Endodermal cell (in vitro differentiated cells): ENCODE measurements around the gene UHRF1. TPM values are rescaled to one million over a fixed set of nuclear protein-coding genes. Genes with fewer than 3 reads are reported as not detected.
A peak's percentile ranks its signal among the peaks of the same experiment; 100 is the strongest.

Experiments used
- DNase-seq: peaks from one replicate; pipeline ENCODE4 v3.0.0-alpha.2; 2017
- H3K27ac ChIP-seq: 2 replicates; pipeline ENCODE4 v1.5.1; 2013; ENCODE audit warnings: mild to moderate bottlenecking, low read depth, low read length, moderate library complexity
- H3K27me3 ChIP-seq: 2 replicates; pipeline ENCODE4 v1.6.1; 2013; ENCODE audit warnings: mild to moderate bottlenecking, low read length, moderate library complexity; ENCODE audit not compliant: insufficient read depth, control insufficient read depth, poor library complexity, severe bottlenecking
- H3K36me3 ChIP-seq: 2 replicates; pipeline ENCODE4 v1.7.0; 2013; ENCODE audit warnings: mild to moderate bottlenecking, low read length, moderate library complexity; ENCODE audit not compliant: control insufficient read depth, insufficient read depth
- H3K4me1 ChIP-seq: one replicate; pipeline ENCODE4 v1.7.0; 2013; ENCODE audit warnings: low read length; ENCODE audit not compliant: control insufficient read depth, insufficient read depth
- H3K4me3 ChIP-seq: 2 replicates; pipeline ENCODE4 v1.5.1; 2013; ENCODE audit warnings: mild to moderate bottlenecking, low read length, moderate library complexity
- H3K9ac ChIP-seq: 2 replicates; pipeline ENCODE4 v1.6.1; 2013; ENCODE audit warnings: mild to moderate bottlenecking, low read length, moderate library complexity; ENCODE audit not compliant: poor library complexity, severe bottlenecking; ENCODE audit errors: extremely low read depth
- H3K9me3 ChIP-seq: 2 replicates; pipeline ENCODE4 v1.6.1; 2013; ENCODE audit warnings: mild to moderate bottlenecking, low read length, moderate library complexity; ENCODE audit not compliant: control insufficient read depth
- H3K27ac Mint-ChIP-seq: 2 replicates; pipeline ENCODE4 v1.8.0; 2020; ENCODE audit warnings: mixed read lengths
- H3K27me3 Mint-ChIP-seq: 2 replicates; pipeline ENCODE4 v1.8.0; 2021; ENCODE audit warnings: mild to moderate bottlenecking, mixed read lengths; ENCODE audit not compliant: insufficient read depth
- H3K36me3 Mint-ChIP-seq: 2 replicates; pipeline ENCODE4 v1.8.0; 2020; ENCODE audit warnings: low read depth, mixed read lengths
- H3K4me1 Mint-ChIP-seq: 2 replicates; pipeline ENCODE4 v1.8.0; 2020; ENCODE audit warnings: mixed read lengths
- H3K4me3 Mint-ChIP-seq: 2 replicates; pipeline ENCODE4 v1.8.0; 2020; ENCODE audit warnings: mild to moderate bottlenecking, moderate library complexity, mixed read lengths
- H3K9me3 Mint-ChIP-seq: 2 replicates; pipeline ENCODE4 v1.8.0; 2020; ENCODE audit warnings: mild to moderate bottlenecking, mixed read lengths
- WGBS, 2 experiments: methylation state at CpG; one replicate each; pipeline versions ENCODE4 v1.1.5 to v1.1.7; 2013; ENCODE audit warnings: missing lambda C conversion rate in 2 of 2, mixed read lengths in 1 of 2; ENCODE audit not compliant: insufficient coverage in 1 of 2, insufficient read length in 1 of 2; 5-methylcytosine and 5-hydroxymethylcytosine counted together
- total RNA-seq, 2 donors: library from RNA; stranded (reverse); fragmentation: NEBNext Ultra II Directional in 1 of 2; extraction: Animal tissue kit (Norgen Biotek cat#: 25700) in 1 of 2; gene quantifications; 2 replicates in 1 of 2; 3 replicates in 1 of 2; pipeline ENCODE4 v1.2.1, GENCODE V29; 2021
- TF ChIP-seq, protein P1 (sequence below): fragments of 200-600 bp; sonication (generic); conservative IDR thresholded peaks from 2 replicates; pipeline ENCODE4 v1.5.0; 2021; ENCODE audit warnings: antibody characterized with exemption, mild to moderate bottlenecking

UHRF1 gene
- total RNA-seq, 2 donors from 2014 or later = 54.6 to 59.4 TPM

DNA sequence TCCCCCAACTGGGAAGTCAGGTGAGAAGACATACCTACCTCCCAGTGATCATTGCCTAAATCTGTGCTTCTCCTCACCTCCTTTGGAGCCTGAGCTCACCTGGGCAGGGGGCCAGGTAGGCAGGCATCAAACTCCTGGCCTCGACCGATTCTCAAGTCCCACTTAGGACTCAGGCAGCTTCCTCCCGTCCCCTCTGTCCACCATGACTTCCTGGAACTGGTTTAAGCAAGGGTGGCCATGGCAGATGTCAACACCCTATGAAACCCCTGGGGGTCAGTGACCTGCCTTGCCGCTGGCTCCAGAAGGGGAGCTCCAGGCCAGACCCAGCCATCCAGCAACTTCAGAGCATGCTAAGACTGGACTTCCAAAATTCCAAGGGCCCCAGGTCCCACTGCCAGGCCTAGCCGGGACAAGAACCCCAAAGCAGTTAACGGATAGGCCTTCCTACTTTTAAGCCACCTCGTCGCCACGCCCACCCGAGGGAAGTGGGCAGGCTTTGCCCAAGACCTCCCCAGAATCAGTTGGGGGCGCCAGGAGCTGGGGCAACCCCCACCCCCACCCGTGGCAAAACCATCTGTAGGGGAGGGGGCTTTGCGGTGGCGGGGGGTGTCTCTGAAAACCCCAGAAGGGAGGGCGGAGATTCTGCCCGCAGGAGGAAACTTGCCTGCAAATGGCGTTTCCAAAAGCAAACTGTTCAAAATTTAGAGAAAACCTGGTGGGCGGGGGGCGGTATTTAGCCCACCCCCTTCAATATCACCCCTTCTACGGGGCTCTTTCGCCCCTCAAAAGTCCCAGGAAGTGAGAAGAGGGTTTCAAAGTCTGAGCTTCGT lies 42.5 kb upstream of the UHRF1 start:
- H3K9me3 Mint-ChIP-seq = no peaks in the 10 kb centered on the region
- H3K4me1 ChIP-seq = no peaks in the 10 kb centered on the region

DNA sequence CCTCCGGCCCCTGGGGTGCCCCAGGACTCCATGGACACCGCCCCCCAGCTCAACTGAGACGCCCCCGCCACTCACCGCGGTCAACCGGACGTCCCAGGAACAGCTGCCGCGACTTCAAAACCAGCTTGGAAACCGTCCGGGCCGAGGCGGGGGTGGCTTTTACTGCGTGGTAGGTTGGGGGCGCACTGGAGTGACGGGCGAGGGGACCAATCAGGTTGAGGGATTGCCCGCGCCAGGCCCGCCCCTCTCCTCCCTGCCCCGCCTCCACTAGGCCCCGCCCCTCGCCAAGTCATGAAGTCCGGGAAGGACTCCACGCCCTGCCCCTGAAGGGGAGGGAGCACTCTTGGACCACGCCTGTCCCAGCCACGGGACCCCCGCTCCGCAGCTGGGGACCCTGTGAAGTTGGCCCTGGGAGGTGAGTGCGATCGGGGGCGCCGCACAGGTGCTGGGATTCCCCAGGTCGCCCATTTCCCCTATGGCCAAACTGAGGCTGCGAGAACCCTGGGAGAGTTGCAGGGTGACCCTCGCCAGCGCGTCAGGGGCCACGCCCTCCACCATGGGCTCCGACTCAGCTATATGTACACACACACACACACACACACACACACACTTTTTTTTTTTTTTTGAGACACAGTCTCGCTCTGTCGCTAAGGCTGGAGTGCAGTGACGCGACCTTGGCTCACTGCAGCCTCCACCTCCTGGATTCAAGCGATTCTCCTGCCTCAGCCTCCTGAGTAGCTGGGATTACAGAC lies 41.6 kb upstream of the UHRF1 start, which contains the start of gene PLIN3:
TSS of gene PLIN3 (minus strand) at position 134 of the 752 bp plus-strand sequence. CDS start 6,273 bp downstream, outside the sequence.
- Mint-ChIP-seq H3K4me3 (peak within 1 kb of the TSS; percentile 78), H3K4me1 (peaks cover 5% of the 10 kb centered on the region), H3K36me3 (peaks cover 9% of the 10 kb centered on the region), H3K27me3 (no peaks in the 10 kb centered on the region), H3K27ac (peak within 1 kb of the TSS; percentile 79), H3K9me3 (no peaks in the 10 kb centered on the region)
- TF ChIP-seq, protein P1, sequence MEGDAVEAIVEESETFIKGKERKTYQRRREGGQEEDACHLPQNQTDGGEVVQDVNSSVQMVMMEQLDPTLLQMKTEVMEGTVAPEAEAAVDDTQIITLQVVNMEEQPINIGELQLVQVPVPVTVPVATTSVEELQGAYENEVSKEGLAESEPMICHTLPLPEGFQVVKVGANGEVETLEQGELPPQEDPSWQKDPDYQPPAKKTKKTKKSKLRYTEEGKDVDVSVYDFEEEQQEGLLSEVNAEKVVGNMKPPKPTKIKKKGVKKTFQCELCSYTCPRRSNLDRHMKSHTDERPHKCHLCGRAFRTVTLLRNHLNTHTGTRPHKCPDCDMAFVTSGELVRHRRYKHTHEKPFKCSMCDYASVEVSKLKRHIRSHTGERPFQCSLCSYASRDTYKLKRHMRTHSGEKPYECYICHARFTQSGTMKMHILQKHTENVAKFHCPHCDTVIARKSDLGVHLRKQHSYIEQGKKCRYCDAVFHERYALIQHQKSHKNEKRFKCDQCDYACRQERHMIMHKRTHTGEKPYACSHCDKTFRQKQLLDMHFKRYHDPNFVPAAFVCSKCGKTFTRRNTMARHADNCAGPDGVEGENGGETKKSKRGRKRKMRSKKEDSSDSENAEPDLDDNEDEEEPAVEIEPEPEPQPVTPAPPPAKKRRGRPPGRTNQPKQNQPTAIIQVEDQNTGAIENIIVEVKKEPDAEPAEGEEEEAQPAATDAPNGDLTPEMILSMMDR = no peak
- 12 to 40% methylated on average over 8 to 46 of the region's 46 CpGs for WGBS, 2 experiments
- H3K9me3 ChIP-seq = no peaks in the 10 kb centered on the region
- peaks cover 8% of the 10 kb centered on the region for H3K36me3 ChIP-seq
- H3K4me3 ChIP-seq = peak within 1 kb of the TSS; percentile 94
- DNase-seq = peak; percentile 99
- H3K27me3 ChIP-seq = no peaks in the 10 kb centered on the region
- H3K4me1 ChIP-seq = no peaks in the 10 kb centered on the region
- no peak within 1 kb of the TSS for H3K27ac ChIP-seq
- peak within 1 kb of the TSS; percentile 86 for H3K9ac ChIP-seq

More for the DNA sequence above, 42.5 kb upstream of the UHRF1 start:
- Histone ChIP-seq H3K4me3 (peak overlapping the region; percentile 94), H3K36me3 (peaks cover 13% of the 10 kb centered on the region), H3K9ac (peak overlapping the region; percentile 86), H3K27ac (no peak overlapping the region), H3K9me3 (no peaks in the 10 kb centered on the region), H3K27me3 (no peaks in the 10 kb centered on the region)
- peak overlapping the region; percentile 78 for H3K4me3 Mint-ChIP-seq
- TF ChIP-seq, protein P1 = peak; percentile 11
- peaks cover 16% of the 10 kb centered on the region for H3K36me3 Mint-ChIP-seq
- peak overlapping the region; percentile 79 for H3K27ac Mint-ChIP-seq
- 15 to 32% methylated on average over 7 to 22 of the region's 22 CpGs for WGBS, 2 experiments
- peaks cover 5% of the 10 kb centered on the region for H3K4me1 Mint-ChIP-seq
- no peaks in the 10 kb centered on the region for H3K27me3 Mint-ChIP-seq
- DNase-seq = peak; percentile 87

DNA sequence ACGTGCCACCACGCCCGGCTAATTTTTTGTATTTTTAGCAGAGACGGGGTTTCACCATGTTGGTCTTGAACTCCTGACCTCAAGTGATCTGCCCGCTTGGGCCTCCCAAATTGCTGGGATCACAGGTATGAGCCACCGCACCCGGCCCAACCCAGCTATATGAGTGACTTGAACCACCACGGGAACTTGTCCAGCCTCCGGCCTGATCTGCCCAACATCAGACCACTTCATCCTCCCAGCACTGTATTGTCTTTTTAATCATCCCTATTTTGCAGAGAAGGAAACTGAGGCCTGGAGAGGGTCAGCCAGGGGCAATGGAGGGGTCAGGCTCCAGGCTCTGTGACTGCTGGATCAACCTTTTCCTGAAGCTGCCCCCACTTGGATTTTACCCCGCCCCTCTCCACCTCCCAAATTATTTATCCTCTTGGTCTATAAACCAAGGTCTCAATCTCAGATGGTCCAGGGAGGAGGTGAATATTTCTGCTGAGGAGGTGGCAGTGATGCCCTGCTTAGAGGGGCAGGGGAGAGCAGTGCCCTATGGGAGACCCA lies 40.9 kb upstream of the UHRF1 start:
- 94 to 99% methylated on average over 8 to 10 of the region's 10 CpGs for WGBS, 2 experiments
- Mint-ChIP-seq H3K27ac (no peak overlapping the region), H3K4me1 (peaks cover 5% of the 10 kb centered on the region), H3K27me3 (no peaks in the 10 kb centered on the region), H3K9me3 (no peaks in the 10 kb centered on the region), H3K36me3 (peaks cover 6% of the 10 kb centered on the region), H3K4me3 (peak overlapping the region; percentile 78)
- H3K27ac ChIP-seq = no peak overlapping the region
- no peak overlapping the region for H3K9ac ChIP-seq
- H3K4me1 ChIP-seq = no peaks in the 10 kb centered on the region
- H3K27me3 ChIP-seq = no peaks in the 10 kb centered on the region
- TF ChIP-seq, protein P1 = no peak
- no peaks in the 10 kb centered on the region for H3K9me3 ChIP-seq
- H3K4me3 ChIP-seq = no peak overlapping the region
- DNase-seq = no peak
- peaks cover 8% of the 10 kb centered on the region for H3K36me3 ChIP-seq
